NOMO-1 treated with DMSO at 0.1 percent for 48 hours (cell line): ENCODE results near the gene SCAND1.
"Not testable (repeated sequence)": the region's sequence is repeated elsewhere in the genome, so short reads cannot be mapped to it uniquely, and the experiment has no call there.

Source experiments
- DNase-seq: peaks from one replicate; lab custom pipeline; 2025; ENCODE audit not compliant: unreplicated experiment; lab: John Stamatoyannopoulos, UW

Gene SCAND1

DNA sequence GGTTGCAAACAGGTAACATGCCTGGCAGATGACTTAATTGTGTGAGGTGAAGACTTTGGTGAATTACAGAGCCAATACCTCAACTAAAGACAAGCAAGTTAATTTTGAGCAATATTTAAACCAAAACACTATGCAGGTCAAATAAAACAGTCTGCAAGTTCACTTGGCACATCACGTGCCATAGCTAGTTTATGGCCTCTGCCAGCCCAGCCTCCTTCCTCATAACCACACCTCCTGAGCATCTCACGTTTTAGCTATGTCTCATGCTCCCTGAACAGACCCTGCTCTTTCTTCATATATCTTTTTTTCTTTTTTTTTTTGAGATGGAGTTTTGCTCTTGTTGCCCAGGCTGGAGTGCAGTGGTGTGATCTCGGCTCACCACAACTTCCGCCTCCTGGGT is 9.6 kb upstream of the SCAND1 start:
- DNase-seq: no peak

DNA sequence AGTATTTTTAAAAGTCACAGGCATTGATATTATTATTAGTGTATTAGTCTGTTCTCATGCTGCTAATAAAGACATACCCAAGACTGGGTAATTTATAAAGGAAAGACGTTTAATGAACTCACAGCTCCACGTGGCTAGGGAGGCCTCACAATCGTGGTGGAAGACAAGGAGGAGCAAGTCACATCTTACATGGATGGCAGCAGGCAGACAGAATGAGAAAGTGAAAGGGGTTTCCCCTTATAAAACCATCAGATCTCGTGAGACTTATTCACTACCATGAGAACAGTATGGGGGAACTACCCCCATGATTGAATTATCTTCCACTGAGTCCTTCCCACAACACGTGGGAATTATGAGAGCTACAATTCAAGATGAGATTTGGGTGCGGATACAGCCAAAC is 5.0 kb upstream of the SCAND1 start:
- not testable (repeated sequence) for DNase-seq

DNA sequence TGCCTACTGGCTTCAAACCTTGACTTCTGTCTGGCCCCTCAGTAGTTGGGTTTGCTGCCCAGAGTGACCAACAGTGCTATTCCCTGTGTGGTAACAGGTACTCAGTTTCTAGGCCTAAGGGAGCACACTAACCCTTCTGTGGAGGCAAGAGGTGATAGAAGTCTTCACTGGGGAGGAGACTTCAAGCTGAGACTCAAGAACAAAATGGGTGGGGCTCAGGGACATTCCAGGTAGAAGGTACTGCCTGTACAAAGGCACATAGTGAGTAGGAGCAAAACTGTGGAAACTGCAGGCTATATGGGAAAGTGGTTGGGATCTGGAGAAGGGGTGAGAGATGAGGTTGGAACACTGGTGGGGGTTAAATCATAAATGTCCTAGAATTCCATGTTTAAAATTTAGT is 2.3 kb upstream of the SCAND1 start:
- DNase-seq: no peak

DNA sequence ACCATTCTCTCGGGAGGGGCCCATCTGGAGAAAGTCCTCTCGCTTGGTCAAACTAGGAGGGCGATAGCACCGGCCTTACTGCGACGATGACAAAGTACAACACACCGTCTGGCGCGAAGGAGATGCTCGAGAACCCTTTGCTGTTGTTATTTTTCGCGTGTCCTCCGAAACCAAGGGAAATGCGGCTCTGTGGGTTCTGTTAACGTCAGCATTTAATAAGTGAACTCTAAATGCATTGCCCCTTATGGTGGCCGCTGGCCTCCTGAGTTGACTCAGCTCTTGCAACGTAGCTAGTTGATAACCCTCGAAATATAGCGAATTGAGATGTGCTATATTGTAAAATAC is 577 bp upstream of the SCAND1 start:
- peak; percentile 43 for DNase-seq

DNA sequence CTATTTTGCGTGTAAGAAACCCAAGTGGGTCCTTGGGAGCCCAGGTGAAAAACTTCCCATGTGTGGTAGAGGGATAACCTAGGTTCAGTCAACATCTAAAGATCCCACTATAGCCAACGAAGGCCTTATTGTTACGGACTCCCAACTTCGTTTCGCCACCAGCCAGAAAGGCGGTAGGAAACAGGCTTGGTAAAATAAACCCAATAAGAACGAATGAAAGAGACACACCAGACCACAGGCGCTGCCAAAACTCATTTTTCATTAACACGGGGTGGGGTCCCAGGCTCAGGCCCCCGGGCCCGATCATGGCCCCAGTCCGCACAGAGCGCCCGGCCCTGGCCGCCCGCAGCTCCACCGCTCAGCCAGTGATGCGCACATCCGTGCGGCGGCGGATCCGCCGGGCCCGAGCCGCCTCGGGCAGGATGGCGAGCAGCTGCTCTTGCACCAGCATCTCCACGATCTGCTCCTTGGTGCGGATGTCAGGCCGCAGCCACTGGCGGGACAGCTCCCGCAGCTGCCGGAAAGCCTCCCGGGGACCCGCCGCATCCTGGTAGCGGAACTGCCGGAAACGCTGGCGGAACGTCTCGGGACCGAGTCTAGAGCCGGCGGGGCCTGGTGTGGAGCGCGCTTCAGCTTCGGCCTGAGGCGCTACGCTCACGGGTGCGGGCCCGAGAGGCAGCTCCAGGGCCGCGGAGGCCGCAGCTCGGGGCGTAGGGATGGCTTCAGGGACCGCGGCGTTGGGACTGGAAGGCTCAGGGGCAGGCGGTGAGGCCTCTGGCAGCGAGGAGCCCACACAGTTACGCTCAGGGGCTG is 709 bp downstream of the SCAND1 start:
- peak; percentile 30 for DNase-seq

DNA sequence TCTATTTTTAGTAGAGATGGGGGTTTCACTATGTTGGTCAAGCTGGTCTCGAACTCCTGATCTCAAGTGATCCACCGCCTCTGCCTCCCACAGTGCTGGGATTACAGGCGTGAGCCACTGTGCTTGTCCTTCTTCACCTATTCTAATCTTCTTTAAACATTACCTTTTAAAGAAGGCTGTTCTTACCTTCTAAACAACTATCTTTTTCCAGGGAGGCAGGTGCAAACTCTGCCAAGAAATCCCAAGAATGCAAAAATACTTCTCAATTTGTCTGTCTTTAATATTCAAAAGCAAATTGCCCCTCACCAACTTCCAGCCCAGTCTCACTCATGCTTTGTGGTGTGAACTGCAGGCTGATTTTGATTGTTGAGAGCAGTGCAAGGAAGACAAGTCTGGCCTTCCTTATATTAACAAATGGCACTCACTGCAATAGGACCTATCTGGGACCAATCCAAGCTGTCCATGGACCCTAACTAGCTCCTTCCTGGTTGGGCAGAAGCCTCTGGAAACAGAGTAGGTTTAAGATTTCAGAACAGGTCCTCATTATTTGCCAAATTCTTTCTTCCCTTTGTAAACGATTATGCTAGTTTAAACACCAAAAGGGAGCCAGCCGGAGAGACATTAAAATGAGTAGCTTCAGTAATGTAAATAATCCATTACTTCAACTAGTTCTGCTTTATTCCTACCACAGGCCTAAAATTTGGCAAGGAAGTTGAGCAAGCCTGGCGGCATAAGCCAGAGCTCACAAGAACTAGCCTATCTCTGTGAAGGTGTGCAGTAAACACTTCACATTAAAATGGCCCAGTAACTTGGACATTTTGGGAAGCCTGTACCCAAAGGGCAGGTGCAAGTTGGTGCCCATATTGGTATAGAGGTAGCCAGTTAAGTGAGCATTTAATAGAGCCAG is 1.6 kb downstream of the SCAND1 start:
- peak; percentile 86 for DNase-seq

DNA sequence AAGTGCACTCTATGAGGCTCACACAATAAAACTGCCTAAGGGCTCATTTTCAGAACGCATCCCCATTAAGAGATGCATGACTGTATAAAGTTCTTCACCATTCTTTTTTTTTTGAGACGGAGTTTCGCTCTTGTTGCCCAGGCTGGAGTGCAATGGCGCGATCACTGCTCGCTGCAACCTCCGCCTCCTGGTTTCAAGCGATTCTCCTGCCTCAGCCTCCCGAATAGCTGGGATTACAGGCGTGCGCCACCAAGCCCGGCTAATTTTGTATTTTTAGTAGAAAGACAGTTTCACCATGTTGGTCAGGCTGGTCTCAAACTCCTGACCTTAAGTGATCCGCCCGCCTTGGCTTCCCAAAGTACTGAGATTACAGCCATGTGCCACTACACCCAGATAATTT is 2.2 kb downstream of the SCAND1 start:
- DNase-seq: not testable (repeated sequence)

DNA sequence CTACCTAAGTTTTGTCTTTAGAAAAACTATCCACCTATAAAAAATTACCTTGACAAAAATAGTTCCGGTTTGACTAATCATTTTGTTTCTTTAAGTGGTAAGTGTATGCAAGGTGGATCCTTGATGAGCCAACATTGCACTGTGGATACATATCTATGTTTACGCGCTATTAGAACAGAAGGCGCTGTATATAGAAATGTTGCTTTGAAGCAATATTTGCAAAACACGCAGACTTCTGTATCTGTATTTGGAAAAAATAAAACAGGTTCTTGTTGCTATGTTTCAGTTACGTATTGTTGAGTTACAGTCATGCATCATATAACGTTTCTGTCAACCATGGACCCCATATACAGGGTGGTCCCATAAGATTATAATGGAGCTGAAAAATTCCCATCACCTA is 4.2 kb downstream of the SCAND1 start:
- no peak for DNase-seq

DNA sequence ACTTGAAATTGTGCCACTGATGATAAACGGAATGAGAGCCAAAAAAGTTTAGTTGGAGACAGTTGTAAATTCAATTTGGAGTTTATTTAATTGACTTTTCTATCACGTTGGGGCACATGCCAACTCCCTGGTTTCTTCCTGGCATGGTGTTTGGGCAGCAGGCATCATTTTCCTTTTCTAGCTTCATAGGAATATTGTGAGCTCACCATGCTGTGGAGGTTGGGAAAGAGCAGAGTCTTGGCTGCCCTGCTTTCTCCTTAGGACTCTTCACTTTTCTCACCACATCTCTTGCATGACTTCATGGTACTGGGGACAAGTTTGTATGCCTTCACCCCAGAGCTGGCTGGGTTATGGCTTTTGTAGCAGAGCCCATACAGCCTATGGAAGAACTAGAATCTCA is 6.4 kb downstream of the SCAND1 start:
- no peak for DNase-seq

DNA sequence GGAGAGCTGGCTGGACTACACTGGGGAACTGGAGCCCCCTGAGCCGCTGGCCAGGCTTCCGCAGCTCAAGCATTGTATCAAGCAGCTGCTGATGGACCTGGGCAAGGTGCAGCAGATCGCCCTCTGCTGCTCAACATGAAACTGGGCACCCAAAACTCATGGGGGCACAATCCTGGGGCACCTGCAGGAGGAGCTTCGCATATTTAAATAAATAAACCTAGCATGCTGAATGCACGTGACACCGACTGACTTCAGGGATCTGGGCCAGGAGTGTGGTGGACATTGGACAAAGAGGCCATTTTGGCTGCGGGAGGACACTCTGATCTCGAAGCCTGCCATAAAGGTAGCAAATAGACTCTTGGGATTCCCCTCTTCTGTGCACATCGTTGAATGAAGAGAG is 6.8 kb downstream of the SCAND1 start:
- DNase-seq: no peak

DNA sequence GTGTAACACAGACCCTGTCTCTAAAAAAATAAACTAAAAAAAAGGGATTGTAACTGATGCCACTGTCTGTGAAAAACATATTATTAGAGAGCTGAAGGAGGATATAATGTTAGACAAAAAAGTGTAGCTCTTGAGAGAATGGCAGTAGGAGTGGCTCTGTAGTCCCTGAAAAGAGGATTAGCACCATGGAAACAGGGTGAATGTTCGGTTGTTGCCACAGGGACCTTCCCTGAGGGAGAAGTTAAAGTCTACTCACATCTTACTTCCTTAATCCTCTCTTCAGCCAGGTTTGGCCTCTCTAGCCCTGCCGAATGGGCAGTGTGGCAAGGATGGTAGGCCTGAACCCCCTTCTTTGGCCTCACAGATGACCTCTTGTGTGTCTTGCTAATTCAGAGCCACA is 12.1 kb downstream of the SCAND1 start:
- DNase-seq: no peak

DNA sequence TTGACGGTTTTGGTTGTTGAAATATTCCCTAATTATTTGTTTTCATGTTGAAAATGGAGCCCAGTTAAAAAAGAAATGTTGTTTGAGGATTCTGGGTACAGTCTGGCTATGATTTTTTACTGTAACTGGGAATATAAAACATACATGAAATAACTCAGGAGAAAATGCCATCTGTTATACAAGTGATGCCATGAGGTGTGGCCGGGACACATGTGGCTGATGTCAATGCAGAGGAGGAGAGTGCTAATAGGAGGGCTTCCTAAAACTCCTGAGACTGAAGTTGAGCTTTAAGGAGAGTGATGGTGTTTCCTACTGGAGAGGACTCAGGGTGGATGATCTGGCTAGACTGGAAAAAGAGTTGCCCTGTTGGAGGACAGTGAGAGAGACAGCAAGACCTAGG is 12.7 kb downstream of the SCAND1 start:
- DNase-seq: no peak

DNA sequence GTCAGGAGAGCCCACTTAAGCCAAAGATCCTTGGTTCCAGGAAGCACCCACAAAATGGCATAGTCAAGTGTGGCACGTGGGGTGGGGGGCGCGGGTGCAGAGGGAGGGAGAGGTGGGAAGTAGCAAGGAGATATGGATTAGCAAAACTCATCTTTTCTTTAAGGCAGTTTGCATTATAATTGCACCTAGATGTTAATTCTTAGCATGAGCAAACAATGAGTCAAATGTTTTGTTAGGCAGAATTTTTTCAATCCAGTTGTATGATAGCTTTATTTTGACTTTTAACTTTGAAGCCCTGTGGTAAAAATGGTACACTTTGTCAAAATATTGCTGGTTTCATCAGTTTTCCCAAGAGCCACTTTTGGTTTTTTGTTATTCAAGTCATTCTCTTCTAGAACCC is 15.0 kb downstream of the SCAND1 start:
- DNase-seq: no peak

DNA sequence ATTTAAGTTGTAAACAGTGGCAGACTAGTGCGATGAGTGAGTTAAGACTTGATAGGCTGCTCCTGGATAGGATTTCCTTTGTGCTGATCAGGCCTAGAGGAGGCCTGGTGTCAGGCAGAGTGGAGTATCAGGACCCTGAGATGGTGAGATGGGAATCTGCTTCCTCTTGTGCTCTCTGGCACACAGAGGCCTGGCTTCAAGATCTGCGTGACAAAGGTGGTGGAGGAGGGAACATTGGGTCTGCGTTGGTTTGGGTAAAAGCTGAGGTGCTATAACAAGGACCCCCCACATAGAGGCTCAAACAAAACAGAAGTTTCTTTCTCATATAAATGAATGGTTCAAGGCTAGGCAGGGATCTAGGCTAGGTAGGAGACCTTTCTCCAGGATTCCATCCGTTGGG is 20.3 kb downstream of the SCAND1 start:
- DNase-seq: no peak

DNA sequence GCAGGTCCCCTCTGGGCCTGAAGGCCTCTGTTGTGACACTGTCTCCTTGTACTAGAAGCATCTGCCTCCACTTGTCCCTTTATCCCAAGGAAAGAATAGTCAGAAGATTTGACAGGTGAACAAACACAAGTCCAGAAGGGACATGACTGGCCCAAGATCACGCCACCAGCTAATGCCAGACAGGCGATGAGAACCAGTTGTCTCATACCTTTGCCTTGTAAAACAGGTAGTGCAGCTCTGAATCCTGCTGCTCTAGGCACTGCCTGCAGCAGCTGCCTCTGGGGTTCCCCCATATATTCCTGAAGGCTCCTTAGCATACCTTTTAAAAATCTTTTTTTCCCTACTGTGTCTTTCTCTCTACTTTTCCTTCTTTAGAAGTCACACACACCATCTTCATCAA is 25.0 kb downstream of the SCAND1 start:
- no peak for DNase-seq

DNA sequence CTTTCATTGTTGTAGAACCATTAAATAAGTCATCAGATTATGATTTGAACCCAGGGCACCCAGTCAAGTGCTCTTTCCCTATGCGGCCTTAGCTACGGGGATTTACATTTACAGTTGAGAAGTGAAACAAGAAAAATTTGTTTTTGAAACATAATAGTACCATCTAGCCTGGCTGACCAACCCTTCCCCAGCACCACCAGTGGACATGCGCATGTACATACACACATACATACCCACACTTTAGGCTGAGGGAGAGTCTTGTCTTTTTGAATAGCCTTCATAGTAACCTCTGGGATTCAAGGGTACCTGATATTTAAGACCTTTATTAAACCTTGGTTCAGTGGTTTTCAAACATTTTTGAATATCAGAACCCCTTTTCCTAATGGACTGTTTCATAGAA is 33.8 kb downstream of the SCAND1 start:
- DNase-seq: no peak

DNA sequence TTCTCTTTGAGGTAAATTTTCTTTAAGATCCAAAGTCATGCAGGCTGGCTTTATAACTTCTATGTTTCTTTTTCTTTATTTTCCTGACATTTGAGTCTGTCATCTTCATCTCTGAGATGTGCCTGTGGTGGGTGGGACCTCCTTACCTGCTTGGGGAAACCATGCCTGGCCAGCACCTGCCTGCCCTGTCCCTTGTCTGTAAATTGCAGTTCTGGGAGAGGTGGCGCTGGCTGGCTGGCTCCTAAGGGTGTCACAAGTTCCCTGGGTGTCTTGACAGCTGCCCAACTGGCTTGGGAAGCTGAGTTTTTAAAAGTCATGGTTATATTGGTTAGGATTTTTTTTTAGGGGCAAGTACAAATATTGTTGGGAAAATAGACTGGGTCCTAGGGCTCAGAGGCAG is 36.3 kb downstream of the SCAND1 start:
- no peak for DNase-seq

DNA sequence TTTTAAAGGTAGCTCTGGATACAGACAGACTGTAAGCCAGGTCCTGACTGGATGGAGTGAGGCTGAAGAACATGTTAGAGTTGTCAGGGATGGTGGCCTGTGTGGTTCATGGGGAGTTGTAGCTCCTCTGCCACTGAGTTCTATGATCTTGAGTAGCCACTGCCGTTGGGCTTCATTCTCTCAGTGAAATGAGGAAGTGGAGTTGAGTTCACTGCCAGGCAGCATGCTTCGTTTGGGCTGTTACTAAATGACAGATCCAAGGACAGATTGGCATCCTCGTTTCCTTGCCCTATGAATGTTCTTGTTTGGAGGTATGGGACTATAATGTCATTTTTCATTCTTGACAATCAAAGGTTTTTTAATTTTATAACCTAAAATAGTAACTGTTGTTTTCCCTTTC is 37.2 kb downstream of the SCAND1 start:
- no peak for DNase-seq

DNA sequence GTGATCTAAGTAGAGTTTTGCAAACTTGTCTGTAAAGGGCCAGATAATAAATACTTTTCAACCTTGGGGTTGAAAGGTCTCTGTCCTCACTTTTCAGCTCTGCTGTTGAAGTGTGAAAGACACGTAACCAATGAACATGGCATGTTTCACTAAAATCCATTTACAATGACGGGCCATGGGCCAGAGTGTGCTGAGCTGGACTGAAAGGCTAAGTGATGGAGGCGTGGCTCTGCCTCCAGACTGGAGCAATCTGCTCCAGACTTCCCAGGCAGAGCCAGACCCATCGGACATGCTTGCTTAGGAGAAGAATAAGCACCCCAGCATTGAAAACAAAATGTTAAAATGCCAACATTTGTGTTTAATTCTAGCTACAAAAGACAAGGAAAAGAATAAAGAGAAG is 41.4 kb downstream of the SCAND1 start:
- DNase-seq: no peak

DNA sequence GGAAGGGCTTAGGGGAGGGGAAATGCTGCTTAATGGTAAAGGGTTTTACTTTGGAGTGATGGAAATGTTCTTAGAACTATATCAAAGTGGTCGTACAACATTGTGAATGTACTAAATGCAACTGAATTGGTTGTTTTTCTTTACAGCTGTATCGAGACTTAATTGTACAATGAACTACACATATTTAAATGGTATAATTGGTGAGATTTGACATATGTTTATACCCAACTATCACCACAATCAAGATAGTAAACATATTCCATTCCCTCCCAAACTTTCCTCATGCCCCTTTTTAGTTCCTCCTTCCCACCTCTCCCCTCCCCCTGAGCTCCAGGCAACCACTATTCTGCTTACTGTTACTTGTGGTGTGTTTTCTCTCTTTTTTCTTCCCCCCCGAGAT is 44.0 kb downstream of the SCAND1 start:
- DNase-seq: no peak

DNA sequence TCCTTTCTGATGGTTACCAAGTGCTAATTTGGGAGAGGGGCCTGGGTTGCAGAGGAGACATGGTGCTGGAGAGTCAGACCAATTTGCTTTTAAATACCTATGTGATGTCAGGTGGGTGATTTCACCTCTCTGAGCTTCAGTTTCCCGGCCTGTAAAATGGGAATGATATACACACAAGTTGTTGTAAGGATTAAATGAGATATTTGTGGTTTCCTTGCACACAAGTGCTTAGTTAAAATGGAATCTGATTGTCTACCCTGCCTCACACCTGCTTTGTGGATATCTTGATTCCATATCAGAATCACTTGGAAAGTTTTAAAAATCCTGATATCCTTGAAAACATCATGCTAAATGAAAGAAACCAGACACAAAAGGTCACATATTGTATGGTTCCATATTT is 44.5 kb downstream of the SCAND1 start:
- no peak for DNase-seq

DNA sequence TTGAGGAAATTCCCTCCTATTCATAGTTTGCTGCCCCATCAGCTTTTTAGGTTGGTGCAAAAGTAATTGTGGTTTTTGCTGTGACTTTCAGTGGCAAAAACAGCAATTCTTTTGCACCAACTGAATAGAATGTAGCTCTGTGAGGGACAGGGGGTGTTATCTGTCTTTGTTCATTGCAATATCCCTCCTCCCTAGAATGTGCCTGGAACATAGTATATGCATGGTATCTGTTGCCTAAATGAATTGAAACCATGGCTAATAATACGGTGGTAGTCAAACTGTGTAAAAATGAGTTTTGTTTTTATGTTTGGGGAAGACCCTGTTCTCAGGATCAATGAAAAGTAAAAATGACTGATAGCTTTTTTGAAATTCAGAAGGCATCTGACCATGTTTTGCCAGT is 45.1 kb downstream of the SCAND1 start:
- no peak for DNase-seq
